Loucy (cell line): Measurements from ENCODE around the gene CFAP410.

ENCODE experiments used
- H2AFZ ChIP-seq: fragments of 200-600 bp; sonication (generic); 2 replicates; pipeline ENCODE4 v1.6.0; 2016; ENCODE audit warnings: antibody characterized with exemption, mild to moderate bottlenecking, low read length, moderate library complexity
- H3F3A ChIP-seq: fragments of 200-600 bp; 2 replicates; pipeline ENCODE4 v1.6.0; 2016; ENCODE audit warnings: antibody characterized with exemption, low read depth, mild to moderate bottlenecking
- H3K27me3 ChIP-seq: fragments of 200-600 bp; sonication (generic); 2 replicates; pipeline ENCODE4 v1.6.1; 2014; ENCODE audit warnings: low read length, mild to moderate bottlenecking; ENCODE audit not compliant: insufficient read depth, poor library complexity, severe bottlenecking
- H3K36me3 ChIP-seq: fragments of 200-600 bp; sonication (generic); 2 replicates; pipeline ENCODE4 v1.6.1; 2016; ENCODE audit warnings: low read length; ENCODE audit not compliant: insufficient read depth
- H3K4me1 ChIP-seq: fragments of 200-600 bp; sonication (generic); 2 replicates; pipeline ENCODE4 v1.5.1; 2014; ENCODE audit warnings: low read length, mild to moderate bottlenecking; ENCODE audit not compliant: insufficient read depth, poor library complexity, severe bottlenecking
- H3K4me2 ChIP-seq: fragments of 200-600 bp; sonication (generic); 2 replicates; pipeline ENCODE4 v1.6.0; 2014; ENCODE audit warnings: antibody characterized with exemption, low read length, low read depth, mild to moderate bottlenecking; ENCODE audit not compliant: poor library complexity, severe bottlenecking
- H3K4me3 ChIP-seq: fragments of 200-600 bp; sonication (generic); 2 replicates; pipeline ENCODE4 v1.5.1; 2014; ENCODE audit warnings: low read length, mild to moderate bottlenecking, mixed read lengths; ENCODE audit not compliant: poor library complexity, severe bottlenecking
- H3K79me2 ChIP-seq: fragments of 200-600 bp; sonication (generic); 2 replicates; pipeline ENCODE4 v1.6.1; 2014; ENCODE audit warnings: low read length; ENCODE audit not compliant: insufficient read depth
- H3K9ac ChIP-seq: fragments of 200-600 bp; sonication (generic); 2 replicates; pipeline ENCODE4 v1.6.0; 2014; ENCODE audit warnings: mild to moderate bottlenecking, low read depth, low read length, moderate library complexity; ENCODE audit not compliant: poor library complexity, severe bottlenecking
- H3K9me2 ChIP-seq: fragments of 200-600 bp; sonication (generic); replicated peaks from 2 replicates; pipeline ENCODE4 v1.6.1; 2016; ENCODE audit warnings: low read depth, low read length, mixed read lengths
- H3K9me3 ChIP-seq: fragments of 200-600 bp; sonication (generic); 2 replicates; pipeline ENCODE4 v1.6.1; 2014; ENCODE audit warnings: mild to moderate bottlenecking, antibody characterized with exemption, low read length, low read depth; ENCODE audit not compliant: insufficient read depth
- H4K20me1 ChIP-seq: fragments of 200-600 bp; sonication (generic); 2 replicates; pipeline ENCODE4 v1.6.0; 2014; ENCODE audit warnings: antibody characterized with exemption, low read length, mild to moderate bottlenecking; ENCODE audit not compliant: insufficient read depth, poor library complexity, severe bottlenecking
- EZH2phosphoT487 ChIP-seq: fragments of 200-600 bp; IDR thresholded peaks from 2 replicates; pipeline ENCODE4 v1.6.1; 2018; ENCODE audit warnings: antibody characterized with exemption, mild to moderate bottlenecking, moderate library complexity, borderline replicate concordance
- TF ChIP-seq, protein P1 (sequence below): fragments of 200-600 bp; sonication (generic); conservative IDR thresholded peaks from 2 replicates; pipeline ENCODE4 v1.5.1; 2014; ENCODE audit warnings: mild to moderate bottlenecking, antibody characterized with exemption, low read length

CFAP410 gene

DNA sequence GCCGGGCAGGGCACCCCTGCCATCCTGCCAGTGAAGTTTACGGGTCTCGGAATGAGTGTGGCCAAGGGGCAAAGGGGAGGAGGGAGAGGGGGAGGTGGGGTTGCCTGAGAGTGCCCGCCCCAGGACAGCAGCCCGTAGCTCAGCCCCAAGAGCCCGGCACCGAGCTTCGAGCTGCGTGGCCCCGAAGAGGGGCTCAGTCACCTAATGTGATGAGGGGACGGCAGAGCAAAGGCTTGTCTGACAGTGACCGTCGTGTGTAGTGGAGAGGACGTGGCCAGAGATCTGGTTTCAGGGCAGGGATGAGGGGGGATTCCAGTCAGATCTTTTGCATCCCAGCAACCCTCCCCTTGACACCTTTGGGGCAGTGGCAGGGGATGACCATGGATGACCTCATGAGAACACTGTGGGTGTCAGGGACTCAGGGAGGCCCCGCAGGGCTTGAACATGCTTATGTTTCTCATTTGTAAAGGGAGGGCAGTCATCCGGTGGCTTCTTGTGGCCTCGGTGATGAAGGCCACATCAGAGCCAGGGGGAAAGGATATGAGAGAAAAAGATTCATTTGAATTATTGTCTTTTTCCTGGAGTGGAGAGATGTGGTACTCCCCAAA lies 13.2 kb upstream of the CFAP410 start:
- H3K79me2 ChIP-seq, result no peaks in the 10 kb centered on the region
- no peaks in the 10 kb centered on the region for H3K9me2 ChIP-seq
- H3K9me3 ChIP-seq, result no peaks in the 10 kb centered on the region
- no peaks in the 10 kb centered on the region for H3F3A ChIP-seq
- no peak overlapping the region for H2AFZ ChIP-seq
- no peaks in the 10 kb centered on the region for H3K27me3 ChIP-seq
- no peaks in the 10 kb centered on the region for H3K36me3 ChIP-seq
- no peaks in the 10 kb centered on the region for H4K20me1 ChIP-seq
- H3K9ac ChIP-seq, result no peak overlapping the region
- no peak overlapping the region for H3K4me2 ChIP-seq
- no peak overlapping the region for H3K4me3 ChIP-seq
- H3K4me1 ChIP-seq, result no peaks in the 10 kb centered on the region
- TF ChIP-seq, protein P1, sequence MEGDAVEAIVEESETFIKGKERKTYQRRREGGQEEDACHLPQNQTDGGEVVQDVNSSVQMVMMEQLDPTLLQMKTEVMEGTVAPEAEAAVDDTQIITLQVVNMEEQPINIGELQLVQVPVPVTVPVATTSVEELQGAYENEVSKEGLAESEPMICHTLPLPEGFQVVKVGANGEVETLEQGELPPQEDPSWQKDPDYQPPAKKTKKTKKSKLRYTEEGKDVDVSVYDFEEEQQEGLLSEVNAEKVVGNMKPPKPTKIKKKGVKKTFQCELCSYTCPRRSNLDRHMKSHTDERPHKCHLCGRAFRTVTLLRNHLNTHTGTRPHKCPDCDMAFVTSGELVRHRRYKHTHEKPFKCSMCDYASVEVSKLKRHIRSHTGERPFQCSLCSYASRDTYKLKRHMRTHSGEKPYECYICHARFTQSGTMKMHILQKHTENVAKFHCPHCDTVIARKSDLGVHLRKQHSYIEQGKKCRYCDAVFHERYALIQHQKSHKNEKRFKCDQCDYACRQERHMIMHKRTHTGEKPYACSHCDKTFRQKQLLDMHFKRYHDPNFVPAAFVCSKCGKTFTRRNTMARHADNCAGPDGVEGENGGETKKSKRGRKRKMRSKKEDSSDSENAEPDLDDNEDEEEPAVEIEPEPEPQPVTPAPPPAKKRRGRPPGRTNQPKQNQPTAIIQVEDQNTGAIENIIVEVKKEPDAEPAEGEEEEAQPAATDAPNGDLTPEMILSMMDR, result no peak
- TF ChIP-seq EZH2phosphoT487, result no peak

DNA sequence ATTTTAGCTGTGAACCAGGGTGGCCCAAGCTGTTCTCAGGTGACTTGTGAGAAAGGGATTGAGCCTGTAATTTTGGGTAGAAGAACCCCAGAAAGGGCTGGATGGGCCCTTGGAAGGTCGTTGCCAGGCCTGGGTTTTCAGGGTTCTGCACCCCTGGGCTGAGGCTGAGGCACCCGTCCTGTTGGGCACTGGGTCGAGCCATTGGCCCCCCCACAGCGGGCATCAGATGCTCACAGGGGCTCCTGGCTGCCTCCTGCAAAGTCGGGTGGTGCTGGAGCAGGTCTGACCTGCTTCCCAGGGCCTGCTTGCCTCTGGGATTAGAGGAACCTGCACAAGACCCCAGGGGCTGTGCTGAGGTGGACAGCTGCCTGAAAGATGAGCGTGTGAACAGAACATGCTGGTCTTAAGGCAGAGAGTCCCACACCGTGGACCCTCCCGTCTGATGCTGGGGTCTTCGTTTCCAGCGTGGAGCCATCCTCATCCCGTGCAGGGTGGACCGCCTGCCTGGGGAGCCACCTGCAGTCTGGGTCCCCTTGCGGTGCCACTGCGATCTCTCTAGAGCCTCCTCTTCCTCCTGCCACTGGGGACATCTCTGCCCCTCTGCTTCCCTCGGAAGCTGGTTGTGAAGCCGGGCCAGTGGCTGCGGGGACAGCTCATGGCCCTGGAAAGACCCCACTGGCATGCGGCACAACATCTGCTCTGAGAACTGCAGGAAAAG lies 12.5 kb upstream of the CFAP410 start:
- TF ChIP-seq, protein P1, result no peak
- TF ChIP-seq EZH2phosphoT487, result no peak
- H3K4me2 ChIP-seq, result no peak overlapping the region
- H4K20me1 ChIP-seq, result no peaks in the 10 kb centered on the region
- H3K9me3 ChIP-seq, result no peaks in the 10 kb centered on the region
- no peaks in the 10 kb centered on the region for H3K36me3 ChIP-seq
- no peaks in the 10 kb centered on the region for H3K27me3 ChIP-seq
- no peak overlapping the region for H3K9ac ChIP-seq
- H3K4me1 ChIP-seq, result no peaks in the 10 kb centered on the region
- no peak overlapping the region for H2AFZ ChIP-seq
- H3K4me3 ChIP-seq, result no peak overlapping the region
- no peaks in the 10 kb centered on the region for H3F3A ChIP-seq
- no peaks in the 10 kb centered on the region for H3K79me2 ChIP-seq
- no peaks in the 10 kb centered on the region for H3K9me2 ChIP-seq

DNA sequence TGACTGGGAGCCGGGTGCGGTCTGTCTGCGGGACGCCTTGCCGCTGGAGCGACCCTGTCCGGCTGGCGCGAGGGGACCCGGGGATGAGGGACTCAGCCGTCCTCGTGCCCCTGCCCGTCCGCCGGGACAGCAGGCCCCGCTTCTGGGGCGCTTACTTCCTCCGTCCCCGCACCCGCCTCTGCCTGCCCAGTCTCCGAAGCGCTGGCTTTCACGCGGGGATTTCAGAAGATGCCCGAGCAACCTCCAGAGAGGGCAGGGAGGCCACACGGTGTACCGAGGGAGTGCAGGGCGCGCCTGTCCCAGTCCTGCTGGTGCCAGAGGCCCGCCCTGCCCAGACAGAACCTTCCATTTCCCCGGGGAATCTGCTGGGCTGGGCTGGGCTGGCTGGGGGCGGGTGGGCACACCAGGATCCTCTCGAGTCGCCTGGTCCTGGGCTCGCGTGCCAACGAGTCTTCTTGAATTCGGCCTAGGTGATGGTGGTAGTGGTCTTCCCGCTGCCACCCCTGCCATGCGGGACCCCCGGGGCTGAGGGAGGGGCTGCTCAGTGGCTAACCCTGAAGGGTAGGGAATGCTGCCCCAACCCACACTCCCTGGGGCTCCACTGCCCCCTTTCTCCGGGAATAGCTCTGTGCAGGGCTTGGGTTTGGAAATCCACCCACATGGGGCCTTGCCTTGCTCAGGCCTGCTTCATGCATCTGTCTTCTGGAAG lies 11.7 kb upstream of the CFAP410 start:
- no peak overlapping the region for H3K9ac ChIP-seq
- no peaks in the 10 kb centered on the region for H3F3A ChIP-seq
- H3K79me2 ChIP-seq, result no peaks in the 10 kb centered on the region
- H3K27me3 ChIP-seq, result no peaks in the 10 kb centered on the region
- H3K36me3 ChIP-seq, result no peaks in the 10 kb centered on the region
- no peak overlapping the region for H3K4me2 ChIP-seq
- no peaks in the 10 kb centered on the region for H3K4me1 ChIP-seq
- H4K20me1 ChIP-seq, result no peaks in the 10 kb centered on the region
- H3K9me2 ChIP-seq, result no peaks in the 10 kb centered on the region
- no peak overlapping the region for H3K4me3 ChIP-seq
- no peaks in the 10 kb centered on the region for H3K9me3 ChIP-seq
- no peak for TF ChIP-seq EZH2phosphoT487
- TF ChIP-seq, protein P1, result no peak
- no peak overlapping the region for H2AFZ ChIP-seq
